ENCODE measurements around the gene OR9K2.
"Not testable (repeated sequence)": the region's sequence is repeated elsewhere in the genome, so short reads cannot be mapped to it uniquely, and the experiment has no call there.

The OR9K2 gene

GRCh38 chr12:55126106-55126505, at the start of gene OR9K2:
Gene OR9K2, plus strand, starts transcription at chr12:55126406. Its CDS starts 3,429 bp downstream, at chr12:55129835.
- no peak for DNase-seq

- no peak for DNase-seq
Observed at GRCh38 chr12:55092579-55092978, 33.6 kb upstream of the OR9K2 start.

- no peak for DNase-seq
Observed at GRCh38 chr12:55112378-55112875, 13.8 kb upstream of the OR9K2 start.

GRCh38 chr12:55116152-55116551, 10.1 kb upstream of the OR9K2 start:
- no peak for DNase-seq

GRCh38 chr12:55132816-55133215, 6.6 kb downstream of the OR9K2 start:
- no peak for DNase-seq

- peak; percentile 67 for DNase-seq
Observed at GRCh38 chr12:55142669-55143565, 16.7 kb downstream of the OR9K2 start.

- DNase-seq: no peak
Observed at GRCh38 chr12:55143566-55143870, 17.3 kb downstream of the OR9K2 start.

GRCh38 chr12:55167010-55167640, 40.9 kb downstream of the OR9K2 start:
- not testable (repeated sequence) for DNase-seq

- no peak for DNase-seq
Observed at GRCh38 chr12:55171445-55171844, 45.2 kb downstream of the OR9K2 start.

- not testable (repeated sequence) for DNase-seq
Observed at GRCh38 chr12:55171846-55172245, 45.6 kb downstream of the OR9K2 start.

- no peak for DNase-seq
Observed at GRCh38 chr12:55172686-55173085, 46.5 kb downstream of the OR9K2 start.

- DNase-seq: no peak
Observed at GRCh38 chr12:55173456-55173855, 47.2 kb downstream of the OR9K2 start.

Measured in hematopoietic multipotent progenitor cell treated with erythropoietin and hydrocortisone succinate and interleukin-3 and kit ligand, for 8 days (in vitro differentiated cells).